Chondrocyte (in vitro differentiated cells): Measurements from ENCODE around the gene TENT5C. TPM values are rescaled to one million over a fixed set of nuclear protein-coding genes. Genes with fewer than 3 reads are reported as not detected.

Experiments
- DNase-seq: peaks from one replicate; pipeline ENCODE4 v3.0.0; 2021; ENCODE audit warnings: mixed read lengths, low spot score
- H3K27ac Mint-ChIP-seq: one replicate; pipeline ENCODE4 v1.8.0; 2021; ENCODE audit warnings: mild to moderate bottlenecking, moderate library complexity, mixed read lengths; ENCODE audit not compliant: unreplicated experiment
- H3K27me3 Mint-ChIP-seq: 2 replicates; pipeline ENCODE4 v1.8.0; 2021; ENCODE audit warnings: low read depth, mixed read lengths
- H3K36me3 Mint-ChIP-seq: 2 replicates; pipeline ENCODE4 v1.8.0; 2021; ENCODE audit warnings: low read depth, mixed read lengths
- H3K4me1 Mint-ChIP-seq: 2 replicates; pipeline ENCODE4 v1.8.0; 2021; ENCODE audit warnings: low read depth, mild to moderate bottlenecking, mixed read lengths
- H3K4me3 Mint-ChIP-seq: one replicate; pipeline ENCODE4 v1.8.0; 2021; ENCODE audit warnings: mild to moderate bottlenecking, moderate library complexity, mixed read lengths; ENCODE audit not compliant: unreplicated experiment
- H3K9me3 Mint-ChIP-seq: 2 replicates; pipeline ENCODE4 v1.8.0; 2021; ENCODE audit warnings: low read depth, mixed read lengths
- total RNA-seq: library from RNA; stranded (reverse); gene quantifications from 3 replicates; pipeline ENCODE4 v1.2.1, GENCODE V29; 2021
- TF ChIP-seq, protein P1 (sequence below): fragments of 200-600 bp; sonication (generic); IDR thresholded peaks from 2 replicates; pipeline ENCODE4 v1.5.0; 2021; ENCODE audit warnings: antibody characterized with exemption, mild to moderate bottlenecking, moderate library complexity

TENT5C gene
- total RNA-seq, 1 donor from 2014 or later = 0.20 TPM

GRCh38 chr1:117613969-117614729 lies 8.3 kb downstream of the TENT5C start:
- no peak overlapping the region for H3K4me3 Mint-ChIP-seq
- TF ChIP-seq, protein P1, sequence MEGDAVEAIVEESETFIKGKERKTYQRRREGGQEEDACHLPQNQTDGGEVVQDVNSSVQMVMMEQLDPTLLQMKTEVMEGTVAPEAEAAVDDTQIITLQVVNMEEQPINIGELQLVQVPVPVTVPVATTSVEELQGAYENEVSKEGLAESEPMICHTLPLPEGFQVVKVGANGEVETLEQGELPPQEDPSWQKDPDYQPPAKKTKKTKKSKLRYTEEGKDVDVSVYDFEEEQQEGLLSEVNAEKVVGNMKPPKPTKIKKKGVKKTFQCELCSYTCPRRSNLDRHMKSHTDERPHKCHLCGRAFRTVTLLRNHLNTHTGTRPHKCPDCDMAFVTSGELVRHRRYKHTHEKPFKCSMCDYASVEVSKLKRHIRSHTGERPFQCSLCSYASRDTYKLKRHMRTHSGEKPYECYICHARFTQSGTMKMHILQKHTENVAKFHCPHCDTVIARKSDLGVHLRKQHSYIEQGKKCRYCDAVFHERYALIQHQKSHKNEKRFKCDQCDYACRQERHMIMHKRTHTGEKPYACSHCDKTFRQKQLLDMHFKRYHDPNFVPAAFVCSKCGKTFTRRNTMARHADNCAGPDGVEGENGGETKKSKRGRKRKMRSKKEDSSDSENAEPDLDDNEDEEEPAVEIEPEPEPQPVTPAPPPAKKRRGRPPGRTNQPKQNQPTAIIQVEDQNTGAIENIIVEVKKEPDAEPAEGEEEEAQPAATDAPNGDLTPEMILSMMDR = no peak
- H3K27me3 Mint-ChIP-seq = peaks cover 19% of the 10 kb centered on the region
- peaks cover 5% of the 10 kb centered on the region for H3K4me1 Mint-ChIP-seq
- H3K36me3 Mint-ChIP-seq = no peaks in the 10 kb centered on the region
- DNase-seq = no peak
- H3K27ac Mint-ChIP-seq = no peak overlapping the region
- no peaks in the 10 kb centered on the region for H3K9me3 Mint-ChIP-seq

DNA sequence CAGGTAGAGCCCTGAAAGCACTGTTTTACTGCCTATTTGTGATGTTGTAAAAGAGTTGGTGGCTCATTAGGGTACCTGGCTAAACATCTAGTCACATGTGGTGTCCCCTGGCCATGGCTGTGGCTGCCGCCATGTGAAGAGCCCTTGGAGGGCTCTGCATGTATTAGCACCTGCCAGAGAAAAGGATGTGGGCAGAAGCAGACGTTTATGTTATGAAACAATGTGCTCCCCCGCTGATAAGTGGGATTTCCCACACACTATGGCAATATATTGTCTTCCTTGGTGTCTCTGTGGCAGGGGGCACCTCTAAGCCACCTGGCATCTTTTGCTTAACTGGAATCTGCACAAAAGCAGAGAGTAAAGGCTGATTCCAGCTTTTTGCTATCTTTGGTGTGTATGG lies 9.6 kb downstream of the TENT5C start:
- Mint-ChIP-seq H3K9me3 (no peaks in the 10 kb centered on the region), H3K36me3 (no peaks in the 10 kb centered on the region), H3K27ac (no peak overlapping the region), H3K27me3 (peaks cover 16% of the 10 kb centered on the region), H3K4me3 (no peak overlapping the region), H3K4me1 (peaks cover 5% of the 10 kb centered on the region)
- TF ChIP-seq, protein P1 = no peak
- no peak for DNase-seq

- H3K27ac Mint-ChIP-seq = no peak overlapping the region
- H3K9me3 Mint-ChIP-seq = no peaks in the 10 kb centered on the region
- DNase-seq = no peak
- H3K36me3 Mint-ChIP-seq = no peaks in the 10 kb centered on the region
- peaks cover 5% of the 10 kb centered on the region for H3K4me1 Mint-ChIP-seq
- H3K27me3 Mint-ChIP-seq = peaks cover 16% of the 10 kb centered on the region
- H3K4me3 Mint-ChIP-seq = no peak overlapping the region
- TF ChIP-seq, protein P1 = no peak
Observed at GRCh38 chr1:117616356-117616755, 10.5 kb downstream of the TENT5C start.

- Mint-ChIP-seq H3K9me3 (no peaks in the 10 kb centered on the region), H3K4me3 (no peak overlapping the region), H3K27ac (no peak overlapping the region), H3K36me3 (no peaks in the 10 kb centered on the region), H3K4me1 (peaks cover 5% of the 10 kb centered on the region), H3K27me3 (peaks cover 16% of the 10 kb centered on the region)
- DNase-seq = no peak
- TF ChIP-seq, protein P1 = no peak
Observed at GRCh38 chr1:117616967-117617366, 11.1 kb downstream of the TENT5C start.

DNA sequence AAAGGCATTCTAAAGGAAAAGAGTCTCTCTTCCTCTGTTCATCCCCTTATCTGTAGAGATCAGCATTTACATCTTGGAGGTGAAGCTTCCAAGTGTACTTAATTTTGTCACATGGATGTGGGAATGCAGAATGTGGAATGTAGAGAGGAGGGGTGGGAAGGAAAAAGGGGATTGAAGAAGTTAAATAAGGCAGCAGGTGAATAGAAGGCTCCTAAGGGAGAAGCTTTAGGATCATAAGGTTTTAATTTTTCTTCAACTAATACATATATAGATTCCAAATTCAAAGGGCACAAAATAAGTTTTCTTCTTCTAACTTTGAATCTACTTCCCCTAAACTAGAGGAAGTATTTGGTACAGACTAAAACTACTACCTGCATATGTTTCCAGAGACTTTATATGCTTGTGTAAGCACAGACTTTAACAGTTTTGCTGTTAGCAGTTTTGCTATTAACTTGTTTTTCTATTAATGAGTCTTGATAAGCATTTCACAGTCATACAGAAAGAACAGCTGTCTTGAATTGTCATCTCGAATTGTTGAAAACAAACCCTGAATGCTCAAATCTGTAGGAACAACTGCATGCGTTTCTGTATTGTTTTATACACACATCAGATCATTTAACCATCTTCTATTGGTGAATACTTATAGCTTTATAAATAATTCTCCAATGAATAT lies 12.7 kb downstream of the TENT5C start:
- H3K27me3 Mint-ChIP-seq = peaks cover 22% of the 10 kb centered on the region
- no peaks in the 10 kb centered on the region for H3K9me3 Mint-ChIP-seq
- TF ChIP-seq, protein P1 = no peak
- H3K4me1 Mint-ChIP-seq = no peaks in the 10 kb centered on the region
- no peaks in the 10 kb centered on the region for H3K36me3 Mint-ChIP-seq
- H3K4me3 Mint-ChIP-seq = no peak overlapping the region
- no peak for DNase-seq
- no peak overlapping the region for H3K27ac Mint-ChIP-seq
